ENCODE results near the gene MAGEA3. TPM values are rescaled to one million over a fixed set of nuclear protein-coding genes. Genes with fewer than 3 reads are reported as not detected.
"Not testable (repeated sequence)": the region's sequence is repeated elsewhere in the genome, so short reads cannot be mapped to it uniquely, and the experiment has no call there.

MAGEA3 gene
- total RNA-seq, 1 donor from 2014 or later = not detected

DNA sequence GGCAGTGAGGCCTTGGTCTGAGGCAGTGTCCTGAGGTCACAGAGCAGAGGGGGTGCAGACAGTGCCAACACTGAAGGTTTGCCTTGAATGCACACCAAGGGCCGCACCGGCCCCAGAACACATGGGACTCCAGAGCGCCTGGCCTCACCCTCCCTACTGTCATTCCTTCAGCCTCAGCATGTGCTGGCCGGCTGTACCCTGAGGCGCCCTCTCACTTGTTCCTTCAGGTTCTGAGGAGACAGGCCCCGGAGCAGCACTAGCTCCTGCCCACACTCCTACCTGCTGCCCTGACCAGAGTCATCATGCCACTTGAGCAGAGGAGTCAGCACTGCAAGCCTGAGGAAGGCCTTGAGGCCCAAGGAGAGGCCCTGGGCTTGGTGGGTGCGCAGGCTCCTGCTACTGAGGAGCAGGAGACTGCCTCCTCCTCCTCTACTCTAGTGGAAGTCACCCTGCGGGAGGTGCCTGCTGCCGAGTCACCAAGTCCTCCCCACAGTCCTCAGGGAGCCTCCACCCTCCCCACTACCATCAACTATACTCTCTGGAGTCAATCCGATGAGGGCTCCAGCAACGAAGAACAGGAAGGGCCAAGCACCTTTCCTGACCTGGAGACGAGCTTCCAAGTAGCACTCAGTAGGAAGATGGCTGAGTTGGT, 37.4 kb downstream of the MAGEA3 start:
- DNase-seq (ENCODE audit: low read depth, low spot score) = no peak

- DNase-seq (ENCODE audit: low read depth, low spot score) = not testable (repeated sequence)
Measured at GRCh38 chrX:152736528-152736927, 37.9 kb downstream of the MAGEA3 start.

GRCh38 chrX:152738560-152738959, 40.0 kb downstream of the MAGEA3 start:
- DNase-seq (ENCODE audit: low read depth, low spot score) = no peak

Other genes with a start within 250 kb of the MAGEA3 start
- gene GABRA3, start 247.5 kb upstream of the MAGEA3 start, total RNA-seq = not detected in 2 replicates
- 0.04 TPM in 1 of 2 replicates, not detected in the other for gene GABRQ, start 60.9 kb upstream of the MAGEA3 start, total RNA-seq
- gene CSAG2, start 10.5 kb downstream of the MAGEA3 start, total RNA-seq = not detected in 2 replicates
- gene MAGEA2B, start 15.8 kb downstream of the MAGEA3 start, total RNA-seq = not detected in 2 replicates
- not detected in 2 replicates for gene CSAG1, start 34.9 kb downstream of the MAGEA3 start, total RNA-seq
- gene MAGEA12, start 35.0 kb downstream of the MAGEA3 start, total RNA-seq = not detected in 2 replicates
- gene MAGEA2, start 55.0 kb downstream of the MAGEA3 start, total RNA-seq = not detected in 2 replicates
- gene CSAG3, start 60.4 kb downstream of the MAGEA3 start, total RNA-seq = not detected in 2 replicates
- gene MAGEA6, start 70.9 kb downstream of the MAGEA3 start, total RNA-seq = not detected in 2 replicates
- 22.0 and 26.1 TPM in 2 replicates for gene CETN2, start 132.0 kb downstream of the MAGEA3 start, total RNA-seq
- gene NSDHL, start 132.3 kb downstream of the MAGEA3 start, total RNA-seq = 24.9 and 38.1 TPM in 2 replicates
- gene ZNF185, start 199.3 kb downstream of the MAGEA3 start, total RNA-seq = 15.8 and 33.3 TPM in 2 replicates